Measurements from ENCODE around the gene MTA1.

Gene MTA1

GRCh38 chr14:105398726-105399465 lies 20.7 kb upstream of the MTA1 start:
- peak overlapping the region; percentile 60 for H3K4me3 ChIP-seq (ENCODE audit: low read length)
- no peaks in the 10 kb centered on the region for H3K9me3 ChIP-seq (ENCODE audit: control insufficient read depth, low read length)
- H3K9ac ChIP-seq (ENCODE audit: low read length), result peak overlapping the region; percentile 89
- H3K4me1 ChIP-seq (ENCODE audit: control insufficient read depth, insufficient read depth, low read length), result peaks cover 19% of the 10 kb centered on the region
- H3K27me3 ChIP-seq (ENCODE audit: control insufficient read depth, insufficient read depth, low read length), result no peaks in the 10 kb centered on the region
- H3K36me3 ChIP-seq (ENCODE audit: control insufficient read depth, insufficient read depth, low read length), result no peaks in the 10 kb centered on the region

GRCh38 chr14:105399466-105399775 lies 20.2 kb upstream of the MTA1 start:
- no peaks in the 10 kb centered on the region for H3K36me3 ChIP-seq (ENCODE audit: control insufficient read depth, insufficient read depth, low read length)
- peak overlapping the region; percentile 60 for H3K4me3 ChIP-seq (ENCODE audit: low read length)
- no peaks in the 10 kb centered on the region for H3K9me3 ChIP-seq (ENCODE audit: control insufficient read depth, low read length)
- H3K4me1 ChIP-seq (ENCODE audit: control insufficient read depth, insufficient read depth, low read length), result peaks cover 19% of the 10 kb centered on the region
- no peak overlapping the region for H3K9ac ChIP-seq (ENCODE audit: low read length)
- no peaks in the 10 kb centered on the region for H3K27me3 ChIP-seq (ENCODE audit: control insufficient read depth, insufficient read depth, low read length)

- Histone ChIP-seq H3K27me3 (ENCODE audit: control insufficient read depth, insufficient read depth, low read length) (no peaks in the 10 kb centered on the region), H3K9me3 (ENCODE audit: control insufficient read depth, low read length) (no peaks in the 10 kb centered on the region), H3K4me1 (ENCODE audit: control insufficient read depth, insufficient read depth, low read length) (peaks cover 19% of the 10 kb centered on the region), H3K4me3 (ENCODE audit: low read length) (no peak overlapping the region), H3K9ac (ENCODE audit: low read length) (no peak overlapping the region), H3K36me3 (ENCODE audit: control insufficient read depth, insufficient read depth, low read length) (no peaks in the 10 kb centered on the region)
These were observed 19.6 kb upstream of the MTA1 start for GRCh38 chr14:105400016-105400415.

- Histone ChIP-seq H3K9me3 (ENCODE audit: control insufficient read depth, low read length) (no peaks in the 10 kb centered on the region), H3K36me3 (ENCODE audit: control insufficient read depth, insufficient read depth, low read length) (no peaks in the 10 kb centered on the region), H3K4me1 (ENCODE audit: control insufficient read depth, insufficient read depth, low read length) (peaks cover 19% of the 10 kb centered on the region), H3K4me3 (ENCODE audit: low read length) (no peak overlapping the region), H3K9ac (ENCODE audit: low read length) (no peak overlapping the region), H3K27me3 (ENCODE audit: control insufficient read depth, insufficient read depth, low read length) (no peaks in the 10 kb centered on the region)
These were observed 17.9 kb upstream of the MTA1 start for GRCh38 chr14:105401699-105402098.

- H3K27me3 ChIP-seq (ENCODE audit: control insufficient read depth, insufficient read depth, low read length), result peaks cover 24% of the 10 kb centered on the region
- H3K9me3 ChIP-seq (ENCODE audit: control insufficient read depth, low read length), result no peaks in the 10 kb centered on the region
- H3K9ac ChIP-seq (ENCODE audit: low read length), result no peak overlapping the region
- H3K4me3 ChIP-seq (ENCODE audit: low read length), result no peak overlapping the region
- no peaks in the 10 kb centered on the region for H3K36me3 ChIP-seq (ENCODE audit: control insufficient read depth, insufficient read depth, low read length)
- peaks cover 11% of the 10 kb centered on the region for H3K4me1 ChIP-seq (ENCODE audit: control insufficient read depth, insufficient read depth, low read length)
These were observed 11.0 kb upstream of the MTA1 start for GRCh38 chr14:105408592-105408991.

GRCh38 chr14:105409364-105409763 lies 10.3 kb upstream of the MTA1 start:
- no peaks in the 10 kb centered on the region for H3K36me3 ChIP-seq (ENCODE audit: control insufficient read depth, insufficient read depth, low read length)
- peaks cover 11% of the 10 kb centered on the region for H3K4me1 ChIP-seq (ENCODE audit: control insufficient read depth, insufficient read depth, low read length)
- no peaks in the 10 kb centered on the region for H3K9me3 ChIP-seq (ENCODE audit: control insufficient read depth, low read length)
- H3K9ac ChIP-seq (ENCODE audit: low read length), result no peak overlapping the region
- H3K27me3 ChIP-seq (ENCODE audit: control insufficient read depth, insufficient read depth, low read length), result peaks cover 24% of the 10 kb centered on the region
- H3K4me3 ChIP-seq (ENCODE audit: low read length), result no peak overlapping the region

- H3K27me3 ChIP-seq (ENCODE audit: control insufficient read depth, insufficient read depth, low read length), result peaks cover 24% of the 10 kb centered on the region
- H3K4me1 ChIP-seq (ENCODE audit: control insufficient read depth, insufficient read depth, low read length), result peaks cover 11% of the 10 kb centered on the region
- no peak overlapping the region for H3K4me3 ChIP-seq (ENCODE audit: low read length)
- H3K9ac ChIP-seq (ENCODE audit: low read length), result no peak overlapping the region
- no peaks in the 10 kb centered on the region for H3K9me3 ChIP-seq (ENCODE audit: control insufficient read depth, low read length)
- H3K36me3 ChIP-seq (ENCODE audit: control insufficient read depth, insufficient read depth, low read length), result no peaks in the 10 kb centered on the region
These were observed 9.0 kb upstream of the MTA1 start for GRCh38 chr14:105410642-105411016.

- H3K9ac ChIP-seq (ENCODE audit: low read length), result no peak overlapping the region
- H3K27me3 ChIP-seq (ENCODE audit: control insufficient read depth, insufficient read depth, low read length), result peaks cover 24% of the 10 kb centered on the region
- no peak overlapping the region for H3K4me3 ChIP-seq (ENCODE audit: low read length)
- no peaks in the 10 kb centered on the region for H3K9me3 ChIP-seq (ENCODE audit: control insufficient read depth, low read length)
- no peaks in the 10 kb centered on the region for H3K36me3 ChIP-seq (ENCODE audit: control insufficient read depth, insufficient read depth, low read length)
- peaks cover 11% of the 10 kb centered on the region for H3K4me1 ChIP-seq (ENCODE audit: control insufficient read depth, insufficient read depth, low read length)
These were observed 8.3 kb upstream of the MTA1 start for GRCh38 chr14:105411017-105411941.

GRCh38 chr14:105411985-105412770 lies 7.4 kb upstream of the MTA1 start:
- Histone ChIP-seq H3K36me3 (ENCODE audit: control insufficient read depth, insufficient read depth, low read length) (no peaks in the 10 kb centered on the region), H3K27me3 (ENCODE audit: control insufficient read depth, insufficient read depth, low read length) (peaks cover 24% of the 10 kb centered on the region), H3K4me1 (ENCODE audit: control insufficient read depth, insufficient read depth, low read length) (peaks cover 11% of the 10 kb centered on the region), H3K9ac (ENCODE audit: low read length) (no peak overlapping the region), H3K9me3 (ENCODE audit: control insufficient read depth, low read length) (no peaks in the 10 kb centered on the region), H3K4me3 (ENCODE audit: low read length) (no peak overlapping the region)

GRCh38 chr14:105412771-105413543 lies 6.7 kb upstream of the MTA1 start:
- no peaks in the 10 kb centered on the region for H3K36me3 ChIP-seq (ENCODE audit: control insufficient read depth, insufficient read depth, low read length)
- H3K9ac ChIP-seq (ENCODE audit: low read length), result no peak overlapping the region
- H3K27me3 ChIP-seq (ENCODE audit: control insufficient read depth, insufficient read depth, low read length), result peaks cover 24% of the 10 kb centered on the region
- no peaks in the 10 kb centered on the region for H3K9me3 ChIP-seq (ENCODE audit: control insufficient read depth, low read length)
- peaks cover 11% of the 10 kb centered on the region for H3K4me1 ChIP-seq (ENCODE audit: control insufficient read depth, insufficient read depth, low read length)
- no peak overlapping the region for H3K4me3 ChIP-seq (ENCODE audit: low read length)

- no peak overlapping the region for H3K4me3 ChIP-seq (ENCODE audit: low read length)
- no peaks in the 10 kb centered on the region for H3K9me3 ChIP-seq (ENCODE audit: control insufficient read depth, low read length)
- peaks cover 24% of the 10 kb centered on the region for H3K27me3 ChIP-seq (ENCODE audit: control insufficient read depth, insufficient read depth, low read length)
- peaks cover 11% of the 10 kb centered on the region for H3K4me1 ChIP-seq (ENCODE audit: control insufficient read depth, insufficient read depth, low read length)
- no peak overlapping the region for H3K9ac ChIP-seq (ENCODE audit: low read length)
- no peaks in the 10 kb centered on the region for H3K36me3 ChIP-seq (ENCODE audit: control insufficient read depth, insufficient read depth, low read length)
These were observed 6.1 kb upstream of the MTA1 start for GRCh38 chr14:105413544-105413886.
